ENCODE measurements around the gene DYRK2.

The DYRK2 gene

GRCh38 chr12:67650388-67651131, 2.0 kb downstream of the DYRK2 start:
- H3K36me3 Mint-ChIP-seq (ENCODE audit: low read depth), result peaks cover 39% of the 10 kb centered on the region
- H3K4me3 Mint-ChIP-seq, result peak overlapping the region; percentile 94 to 98 (median 96)
- peaks cover 48% of the 10 kb centered on the region for H3K4me1 Mint-ChIP-seq
- H3K27ac Mint-ChIP-seq, result peak overlapping the region; percentile 96 to 98 (median 97)
- peaks cover 3% of the 10 kb centered on the region for H3K27me3 Mint-ChIP-seq (ENCODE audit: low read depth)
- TF ChIP-seq, protein P1, sequence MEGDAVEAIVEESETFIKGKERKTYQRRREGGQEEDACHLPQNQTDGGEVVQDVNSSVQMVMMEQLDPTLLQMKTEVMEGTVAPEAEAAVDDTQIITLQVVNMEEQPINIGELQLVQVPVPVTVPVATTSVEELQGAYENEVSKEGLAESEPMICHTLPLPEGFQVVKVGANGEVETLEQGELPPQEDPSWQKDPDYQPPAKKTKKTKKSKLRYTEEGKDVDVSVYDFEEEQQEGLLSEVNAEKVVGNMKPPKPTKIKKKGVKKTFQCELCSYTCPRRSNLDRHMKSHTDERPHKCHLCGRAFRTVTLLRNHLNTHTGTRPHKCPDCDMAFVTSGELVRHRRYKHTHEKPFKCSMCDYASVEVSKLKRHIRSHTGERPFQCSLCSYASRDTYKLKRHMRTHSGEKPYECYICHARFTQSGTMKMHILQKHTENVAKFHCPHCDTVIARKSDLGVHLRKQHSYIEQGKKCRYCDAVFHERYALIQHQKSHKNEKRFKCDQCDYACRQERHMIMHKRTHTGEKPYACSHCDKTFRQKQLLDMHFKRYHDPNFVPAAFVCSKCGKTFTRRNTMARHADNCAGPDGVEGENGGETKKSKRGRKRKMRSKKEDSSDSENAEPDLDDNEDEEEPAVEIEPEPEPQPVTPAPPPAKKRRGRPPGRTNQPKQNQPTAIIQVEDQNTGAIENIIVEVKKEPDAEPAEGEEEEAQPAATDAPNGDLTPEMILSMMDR (IDR thresholded peaks at IDR 0.05; ENCODE audit: unreplicated experiment in 3 of 3), result no peak
- H3K9me3 Mint-ChIP-seq, result no peaks in the 10 kb centered on the region

DNA sequence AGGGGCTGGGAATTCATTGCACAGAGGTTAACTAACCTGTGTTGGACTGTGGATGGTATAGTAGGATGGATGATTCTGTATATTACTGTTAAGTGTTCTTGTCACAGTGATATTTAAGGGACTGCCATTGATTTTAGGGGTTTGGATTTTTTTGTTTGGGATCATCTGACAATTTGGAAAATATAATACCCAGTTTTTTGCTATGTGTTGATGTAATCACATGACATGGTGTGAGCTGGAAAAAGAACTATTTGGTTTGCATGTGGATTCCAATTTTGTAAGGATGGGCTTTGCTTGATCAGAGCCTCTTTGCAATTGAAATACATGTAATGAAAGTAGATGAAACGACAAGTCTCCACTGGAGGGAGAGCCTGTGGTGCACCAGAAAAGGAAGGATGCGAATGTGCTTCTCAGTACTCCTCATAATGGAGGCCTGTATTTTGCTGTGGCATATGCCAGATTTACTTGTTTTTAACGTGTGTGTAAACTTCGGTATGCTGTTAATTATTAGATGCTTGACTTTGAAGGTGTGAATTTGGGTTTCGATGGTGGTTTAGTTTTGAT, 2.7 kb downstream of the DYRK2 start:
- H3K9me3 Mint-ChIP-seq, result no peaks in the 10 kb centered on the region
- H3K4me3 Mint-ChIP-seq, result peak overlapping the region; percentile 94 to 98 (median 96)
- peaks cover 44% of the 10 kb centered on the region for H3K36me3 Mint-ChIP-seq (ENCODE audit: low read depth)
- H3K4me1 Mint-ChIP-seq, result peaks cover 53% of the 10 kb centered on the region
- TF ChIP-seq, protein P1 (IDR thresholded peaks at IDR 0.05; ENCODE audit: unreplicated experiment in 3 of 3), result peak; percentile 27 to 37 (median 36)
- H3K27me3 Mint-ChIP-seq (ENCODE audit: low read depth), result peaks cover 3% of the 10 kb centered on the region
- peak overlapping the region; percentile 96 to 98 (median 97) for H3K27ac Mint-ChIP-seq

DNA sequence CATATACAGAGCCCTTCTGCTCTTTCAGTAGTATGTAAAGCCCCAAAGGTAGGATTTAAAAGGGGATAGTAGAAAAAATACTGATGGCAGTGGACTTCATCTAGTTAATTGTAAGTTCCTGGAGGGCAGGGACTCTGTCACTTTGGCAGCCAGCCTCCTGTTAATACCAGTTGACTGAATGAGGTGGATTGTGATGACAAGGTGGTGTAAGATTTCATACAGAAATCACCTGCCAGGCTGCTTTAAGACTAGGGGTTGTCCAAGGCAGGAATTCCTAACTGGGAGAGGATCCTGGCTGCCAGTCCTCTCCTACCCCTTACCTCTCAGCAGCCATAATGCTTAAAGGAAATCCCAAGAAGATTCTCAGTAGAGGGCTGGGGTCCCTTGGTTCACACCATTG, 7.3 kb downstream of the DYRK2 start:
- TF ChIP-seq, protein P1 (IDR thresholded peaks at IDR 0.05; ENCODE audit: unreplicated experiment in 3 of 3), result no peak
- peaks cover 74% of the 10 kb centered on the region for H3K36me3 Mint-ChIP-seq (ENCODE audit: low read depth)
- H3K4me3 Mint-ChIP-seq, result no peak overlapping the region
- H3K9me3 Mint-ChIP-seq, result no peaks in the 10 kb centered on the region
- H3K27me3 Mint-ChIP-seq (ENCODE audit: low read depth), result no peaks in the 10 kb centered on the region
- H3K27ac Mint-ChIP-seq, result no peak overlapping the region
- peaks cover 70% of the 10 kb centered on the region for H3K4me1 Mint-ChIP-seq

- Mint-ChIP-seq H3K9me3 (no peaks in the 10 kb centered on the region), H3K4me3 (peak overlapping the region in 1 of 3 experiments; percentile 61), H3K27ac (peak overlapping the region in 1 of 3 experiments; percentile 37), H3K27me3 (ENCODE audit: low read depth) (no peaks in the 10 kb centered on the region), H3K36me3 (ENCODE audit: low read depth) (peaks cover 71% of the 10 kb centered on the region), H3K4me1 (peaks cover 70% of the 10 kb centered on the region)
- TF ChIP-seq, protein P1 (IDR thresholded peaks at IDR 0.05; ENCODE audit: unreplicated experiment in 3 of 3), result no peak
These were observed 7.7 kb downstream of the DYRK2 start for GRCh38 chr12:67656251-67656650.

- TF ChIP-seq, protein P1 (IDR thresholded peaks at IDR 0.05; ENCODE audit: unreplicated experiment in 3 of 3), result no peak
- Mint-ChIP-seq H3K4me1 (peaks cover 80% of the 10 kb centered on the region), H3K9me3 (no peaks in the 10 kb centered on the region), H3K4me3 (no peak overlapping the region), H3K36me3 (ENCODE audit: low read depth) (peaks cover 70% of the 10 kb centered on the region), H3K27ac (no peak overlapping the region), H3K27me3 (ENCODE audit: low read depth) (no peaks in the 10 kb centered on the region)
These were observed 9.9 kb downstream of the DYRK2 start for GRCh38 chr12:67658486-67658885.
